GM20000 (cell line): ENCODE data around the gene TGFB2.

Experiments
- DNase-seq: peaks from one replicate; pipeline ENCODE4 v3.0.0; 2012; ENCODE audit warnings: low spot score
- CTCF ChIP-seq: IDR thresholded peaks from 2 replicates; pipeline ENCODE4 v1.5.1; 2012; ENCODE audit warnings: mild to moderate bottlenecking, control low read depth; ENCODE audit errors: extremely low read depth, missing control alignments

Gene TGFB2

GRCh38 chr1:218426343-218426657, 81.2 kb downstream of the TGFB2 start:
- TF ChIP-seq CTCF, result no peak
- no peak for DNase-seq

GRCh38 chr1:218429301-218429700, 84.2 kb downstream of the TGFB2 start:
- DNase-seq, result no peak
- TF ChIP-seq CTCF, result no peak

GRCh38 chr1:218430346-218430745, 85.2 kb downstream of the TGFB2 start:
- TF ChIP-seq CTCF, result no peak
- DNase-seq, result no peak

DNA sequence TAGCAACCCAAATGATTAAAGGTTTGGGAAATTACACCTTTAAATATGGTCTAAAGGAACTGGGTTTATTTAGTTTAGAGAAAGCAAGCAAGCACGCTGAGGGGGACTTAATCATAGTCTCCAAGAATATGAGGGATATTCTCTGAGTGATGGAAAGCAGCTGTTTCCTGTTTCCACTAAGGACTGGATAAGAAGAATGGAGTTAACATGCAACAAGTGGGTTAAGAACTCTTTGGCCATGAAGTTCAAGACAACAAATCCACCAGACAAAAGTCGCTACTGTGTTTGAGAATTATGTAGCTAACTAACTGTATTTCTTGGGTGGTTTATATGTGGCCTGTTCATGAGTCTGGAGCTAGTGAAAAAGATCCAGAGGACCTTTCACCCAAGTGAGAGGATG, 85.7 kb downstream of the TGFB2 start:
- DNase-seq, result no peak
- TF ChIP-seq CTCF, result no peak

- DNase-seq, result no peak
- TF ChIP-seq CTCF, result no peak
These were observed 86.3 kb downstream of the TGFB2 start for GRCh38 chr1:218431476-218431875.

DNA sequence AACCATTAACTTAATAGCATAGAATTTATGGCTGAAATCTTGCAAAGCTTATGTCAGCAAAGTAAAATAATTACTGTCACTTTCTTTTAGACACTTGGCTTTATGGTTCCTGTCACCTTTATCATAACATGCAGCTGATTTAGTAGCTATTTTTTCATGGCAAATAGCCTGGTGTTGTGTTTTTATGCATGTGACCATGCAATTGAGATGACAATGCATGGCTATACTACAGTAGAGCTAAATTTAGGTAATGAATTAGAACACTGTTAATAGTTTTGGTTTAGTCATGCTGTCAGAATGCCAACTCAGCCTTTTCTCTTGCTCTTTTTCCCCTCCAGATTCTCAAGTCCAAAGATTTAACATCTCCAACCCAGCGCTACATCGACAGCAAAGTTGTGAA, 88.6 kb downstream of the TGFB2 start:
- TF ChIP-seq CTCF, result no peak
- no peak for DNase-seq

DNA sequence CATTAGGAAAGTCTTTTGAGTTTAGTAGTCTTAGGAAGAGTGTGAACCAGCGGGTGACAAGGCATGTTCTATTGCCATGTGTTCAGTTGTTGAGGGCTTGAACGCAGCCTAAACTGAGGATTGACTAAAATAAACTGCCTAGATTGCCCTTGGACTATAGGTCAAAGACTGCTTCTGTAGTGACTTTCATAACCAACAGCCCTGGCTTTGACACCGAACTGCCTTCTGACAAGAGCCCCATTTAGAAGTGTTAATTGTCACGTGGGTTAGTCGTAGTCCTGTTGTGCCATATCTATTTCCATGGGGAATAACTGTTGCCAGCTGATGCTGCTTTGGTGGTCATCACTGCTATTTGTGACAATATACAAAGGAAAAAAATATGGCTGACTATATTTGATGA, 90.4 kb downstream of the TGFB2 start:
- no peak for TF ChIP-seq CTCF
- DNase-seq, result no peak
